ENCODE data around the gene TLX1. TPM values are rescaled to one million over a fixed set of nuclear protein-coding genes. Genes with fewer than 3 reads are reported as not detected.

The TLX1 gene
- total RNA-seq, 1 experiment from 2014 or later = not detected

- no peak overlapping the region for H3K27ac Mint-ChIP-seq (ENCODE audit: low read depth, unreplicated experiment)
- DNase-seq (ENCODE audit: unreplicated experiment) = no peak
- intact Hi-C loops (cut with micrococcal nuclease) = no loop called here
- no peaks in the 10 kb centered on the region for H3K36me3 Mint-ChIP-seq (ENCODE audit: insufficient read depth, unreplicated experiment)
- no peak overlapping the region for H3K4me3 Mint-ChIP-seq (ENCODE audit: unreplicated experiment)
- TF ChIP-seq CTCF (IDR thresholded peaks at IDR 0.05; ENCODE audit: unreplicated experiment) = no peak
- POLR2A ChIA-PET = interaction anchor here (1.2 kb wide), 1 partner anchor 24 kb away, joined by 3 read pairs; no protein-coding TSS in a partner anchor
- H3K4me1 Mint-ChIP-seq (ENCODE audit: insufficient read depth, unreplicated experiment) = peaks cover 9% of the 10 kb centered on the region
- peaks cover 48% of the 10 kb centered on the region for H3K27me3 Mint-ChIP-seq (ENCODE audit: insufficient read depth, unreplicated experiment)
- CTCF ChIA-PET = interaction anchor here (0.9 to 2.1 kb wide), 4 partner anchors 40 to 615 kb away, joined by 3 to 9 read pairs (median 4); no protein-coding TSS in a partner anchor
- H3K9me3 Mint-ChIP-seq (ENCODE audit: unreplicated experiment) = peaks cover 8% of the 10 kb centered on the region
- BruUV-seq (replicated peaks) = no TSS peak
Measured at GRCh38 chr10:101166430-101166829, 35.3 kb downstream of the TLX1 start.

GRCh38 chr10:101172741-101173140 is 41.6 kb downstream of the TLX1 start:
- no TSS peak for BruUV-seq (replicated peaks)
- Mint-ChIP-seq H3K27ac (ENCODE audit: low read depth, unreplicated experiment) (no peak overlapping the region), H3K4me1 (ENCODE audit: insufficient read depth, unreplicated experiment) (no peaks in the 10 kb centered on the region), H3K4me3 (ENCODE audit: unreplicated experiment) (no peak overlapping the region), H3K36me3 (ENCODE audit: insufficient read depth, unreplicated experiment) (no peaks in the 10 kb centered on the region), H3K9me3 (ENCODE audit: unreplicated experiment) (peaks cover 23% of the 10 kb centered on the region), H3K27me3 (ENCODE audit: insufficient read depth, unreplicated experiment) (peaks cover 62% of the 10 kb centered on the region)
- POLR2A ChIA-PET = interaction anchor here (0.7 kb wide), 1 partner anchor 300 kb away, joined by 4 read pairs; no protein-coding TSS in a partner anchor
- DNase-seq (ENCODE audit: unreplicated experiment) = no peak
- TF ChIP-seq CTCF (IDR thresholded peaks at IDR 0.05; ENCODE audit: unreplicated experiment) = no peak
- intact Hi-C loops (cut with micrococcal nuclease) = no loop called here
- CTCF ChIA-PET = interaction anchor here (0.8 to 2.7 kb wide), 5 partner anchors 11 to 76 kb away, joined by 3 to 8 read pairs (median 4); no protein-coding TSS in a partner anchor

GRCh38 chr10:101174319-101174718 is 43.2 kb downstream of the TLX1 start:
- CTCF ChIA-PET = interaction anchor here (1.4 kb wide), 1 partner anchor 40 kb away, joined by 6 read pairs; no protein-coding TSS in a partner anchor
- Mint-ChIP-seq H3K9me3 (ENCODE audit: unreplicated experiment) (peaks cover 16% of the 10 kb centered on the region), H3K4me3 (ENCODE audit: unreplicated experiment) (no peak overlapping the region), H3K36me3 (ENCODE audit: insufficient read depth, unreplicated experiment) (no peaks in the 10 kb centered on the region), H3K27me3 (ENCODE audit: insufficient read depth, unreplicated experiment) (peaks cover 53% of the 10 kb centered on the region), H3K4me1 (ENCODE audit: insufficient read depth, unreplicated experiment) (no peaks in the 10 kb centered on the region), H3K27ac (ENCODE audit: low read depth, unreplicated experiment) (no peak overlapping the region)
- intact Hi-C loops (cut with micrococcal nuclease) = no loop called here
- no TSS peak for BruUV-seq (replicated peaks)
- TF ChIP-seq CTCF (IDR thresholded peaks at IDR 0.05; ENCODE audit: unreplicated experiment) = no peak
- POLR2A ChIA-PET = interaction anchor here (1.2 kb wide), 1 partner anchor 12 kb away, joined by 3 read pairs; no protein-coding TSS in a partner anchor
- DNase-seq (ENCODE audit: unreplicated experiment) = no peak

GRCh38 chr10:101176577-101176976 is 45.5 kb downstream of the TLX1 start:
- Mint-ChIP-seq H3K27me3 (ENCODE audit: insufficient read depth, unreplicated experiment) (peaks cover 58% of the 10 kb centered on the region), H3K36me3 (ENCODE audit: insufficient read depth, unreplicated experiment) (no peaks in the 10 kb centered on the region), H3K9me3 (ENCODE audit: unreplicated experiment) (peaks cover 15% of the 10 kb centered on the region), H3K4me3 (ENCODE audit: unreplicated experiment) (no peak overlapping the region), H3K27ac (ENCODE audit: low read depth, unreplicated experiment) (no peak overlapping the region), H3K4me1 (ENCODE audit: insufficient read depth, unreplicated experiment) (no peaks in the 10 kb centered on the region)
- TF ChIP-seq CTCF (IDR thresholded peaks at IDR 0.05; ENCODE audit: unreplicated experiment) = no peak
- ChIA-PET CTCF (interaction anchor here (1.0 kb wide), 1 partner anchor 38 kb away, joined by 3 read pairs; no protein-coding TSS in a partner anchor), POLR2A (no interaction called here)
- no peak for DNase-seq (ENCODE audit: unreplicated experiment)
- BruUV-seq (replicated peaks) = no TSS peak
- intact Hi-C loops (cut with micrococcal nuclease) = no loop called here

All from MCF 10A (cell line).